Left cardiac atrium (tissue), 4 donors: ENCODE measurements around the gene NDUFB7. TPM values are rescaled to one million over a fixed set of nuclear protein-coding genes. Genes with fewer than 3 reads are reported as not detected.

ENCODE experiments used
- ATAC-seq, 2 donors: fragments of 200-7000 bp; cut with Tn5 transposase; one replicate each; pipeline ENCODE4 v1.9.1; 2020; ENCODE audit warnings: mild to moderate bottlenecking in 2 of 2, moderate library complexity in 2 of 2
- DNase-seq: peaks from one replicate; pipeline ENCODE4 v3.0.0-alpha.2; 2020
- intact Hi-C, 2 donors: fragments of 100-400 bp; cut with DNase I; formaldehyde crosslinking; loops; one replicate each; pipeline versions ENCODE4 v1.14.1 to v1.15.1; 2022 to 2023
- microRNA-seq, 2 donors: library from miRNA; unstranded; fragments of <30 nt; microRNA quantifications; one replicate each; pipeline ENCODE4 v1.2.0, GENCODE V29; 2020
- total RNA-seq, 2 donors: library from RNA; stranded (reverse); fragmentation: NEBNext Ultra II Directional; extraction: Animal tissue kit (Norgen Biotek cat#: 25700); gene quantifications; one replicate each; pipeline ENCODE4 v1.2.1, GENCODE V29; 2021
- donor health status: DM: no; HTN: yes; CAD: no.
- donor health status: DM: no; HTN: yes; CAD: no; lungs with severe emphysema.
- donor health status: DM: yes; HTN: yes; CAD: no.
- donor health status: Dilated cardiomyopathy.

Gene NDUFB7
- total RNA-seq, 2 donors from 2014 or later, result 357 to 393 TPM

- ATAC-seq, result no peak
- intact Hi-C loops, result no loop called here
- DNase-seq, result no peak
These were observed 38.4 kb downstream of the NDUFB7 start for GRCh38 chr19:14533450-14533849.

GRCh38 chr19:14530506-14530905, 41.4 kb downstream of the NDUFB7 start:
- intact Hi-C loops, result no loop called here
- no peak for ATAC-seq

GRCh38 chr19:14530005-14530348, 41.9 kb downstream of the NDUFB7 start:
- intact Hi-C loops, result no loop called here
- no peak for DNase-seq
- peak; percentile 3 to 6 for ATAC-seq

More at GRCh38 chr19:14530506-14530905, 41.4 kb downstream of the NDUFB7 start:
- no peak for DNase-seq

GRCh38 chr19:14529254-14530004, 42.4 kb downstream of the NDUFB7 start, which contains the start of gene TECR:
Gene TECR (plus strand): TSS chr19:14529594. CDS start chr19:14529697, 103 bp downstream.
- intact Hi-C loops, result no loop called here
- DNase-seq (peak; percentile 100), ATAC-seq (peak; percentile 98 to 99)

GRCh38 chr19:14528419-14529253, 43.2 kb downstream of the NDUFB7 start:
- DNase-seq (no peak), ATAC-seq (no peak)
- intact Hi-C loops, result no loop called here

GRCh38 chr19:14526423-14526822, 45.4 kb downstream of the NDUFB7 start:
- intact Hi-C loops, result no loop called here
- ATAC-seq (no peak), DNase-seq (no peak)

- intact Hi-C loops, result no loop called here
- no peak for DNase-seq
- no peak for ATAC-seq
These were observed 46.1 kb downstream of the NDUFB7 start for GRCh38 chr19:14525729-14526128.

GRCh38 chr19:14520543-14520942, 51.3 kb downstream of the NDUFB7 start:
- intact Hi-C loops, result no loop called here
- DNase-seq (no peak), ATAC-seq (no peak)

- intact Hi-C loops, result no loop called here
- no peak for DNase-seq
- ATAC-seq, result no peak
These were observed 51.9 kb downstream of the NDUFB7 start for GRCh38 chr19:14519860-14520407.

GRCh38 chr19:14519245-14519859, 52.5 kb downstream of the NDUFB7 start:
- ATAC-seq, result no peak
- intact Hi-C loops, result no loop called here

GRCh38 chr19:14517840-14518505, 53.9 kb downstream of the NDUFB7 start, which contains the start of gene DNAJB1:
Gene DNAJB1 (minus strand): TSS chr19:14518397. CDS start chr19:14518349, 48 bp downstream.
- DNase-seq, result peak; percentile 85
- intact Hi-C loops, result no loop called here
- ATAC-seq, result peak; percentile 86 to 91

More at GRCh38 chr19:14519245-14519859, 52.5 kb downstream of the NDUFB7 start:
- no peak for DNase-seq

- peak; percentile 56 for DNase-seq
- intact Hi-C loops, result no loop called here
- peak; percentile 0 to 1 for ATAC-seq
These were observed 54.4 kb downstream of the NDUFB7 start for GRCh38 chr19:14517446-14517839.

- ATAC-seq (no peak), DNase-seq (no peak)
- intact Hi-C loops, result no loop called here
These were observed 55.0 kb downstream of the NDUFB7 start for GRCh38 chr19:14516746-14517438.

Small RNA genes within 50 kb of the gene (microRNA-seq; reads per million reads assigned to microRNA genes)
- 0 reads per million in 2 donors for gene MIR639

Other genes with a start within 250 kb of the NDUFB7 start
- gene ADGRE5, start 190.6 kb downstream of the NDUFB7 start, total RNA-seq, result 10 to 100 TPM; 41.6 to 43.8 TPM
- 10 to 100 TPM; 31.8 to 41.6 TPM for gene DDX39A, start 152.7 kb downstream of the NDUFB7 start, total RNA-seq
- 100 to 1,000 TPM; 119 to 146 TPM for gene PKN1, start 138.8 kb downstream of the NDUFB7 start, total RNA-seq
- under 1 TPM; 0.24 to 0.97 TPM for gene PTGER1, start 96.7 kb downstream of the NDUFB7 start, total RNA-seq
- gene GIPC1, start 75.9 kb downstream of the NDUFB7 start, total RNA-seq, result 10 to 100 TPM; 49.7 to 49.8 TPM
- 10 to 100 TPM; 50.7 to 70.5 TPM for gene DNAJB1, start 53.7 kb downstream of the NDUFB7 start, total RNA-seq
- 100 to 1,000 TPM in 1 of 2 donors, 10 to 100 TPM in 1; 85.7 to 108 TPM for gene TECR, start 42.5 kb downstream of the NDUFB7 start, total RNA-seq
- not detected for gene CLEC17A, start 11.0 kb upstream of the NDUFB7 start, total RNA-seq
- under 1 TPM in 1 of 2 donors, not detected in 1; 0.27 TPM for gene ADGRE3, start 102.8 kb upstream of the NDUFB7 start, total RNA-seq
- gene ZNF333, start 118.0 kb upstream of the NDUFB7 start, total RNA-seq, result 1 to 10 TPM; 7.2 to 9.4 TPM
- gene ADGRE2, start 206.5 kb upstream of the NDUFB7 start, total RNA-seq, result 1 to 10 TPM in 1 of 2 donors, under 1 TPM in 1; 0.88 to 1.4 TPM